ENCODE data around the gene ASMTL.
"Not testable (repeated sequence)": the region's sequence is repeated elsewhere in the genome, so short reads cannot be mapped to it uniquely, and the experiment has no call there.

Gene ASMTL

GRCh38 chrX:1481636-1482529, 29.2 kb upstream of the ASMTL start:
- peak; percentile 94 for DNase-seq

GRCh38 chrX:1480082-1480785, 27.5 kb upstream of the ASMTL start:
- peak; percentile 34 for DNase-seq

- no peak for DNase-seq
Observed at GRCh38 chrX:1477801-1478458, 25.2 kb upstream of the ASMTL start.

GRCh38 chrX:1477229-1477628, 24.5 kb upstream of the ASMTL start:
- DNase-seq = no peak

- no peak for DNase-seq
Observed at GRCh38 chrX:1476682-1477081, 24.0 kb upstream of the ASMTL start.

- DNase-seq = no peak
Observed at GRCh38 chrX:1475881-1476280, 23.2 kb upstream of the ASMTL start.

- DNase-seq = no peak
Observed at GRCh38 chrX:1475481-1475880, 22.8 kb upstream of the ASMTL start.

GRCh38 chrX:1474593-1474992, 21.9 kb upstream of the ASMTL start:
- DNase-seq = not testable (repeated sequence)

GRCh38 chrX:1472975-1473374, 20.3 kb upstream of the ASMTL start:
- DNase-seq = no peak

- DNase-seq = peak; percentile 21
Observed at GRCh38 chrX:1468250-1468772, 15.6 kb upstream of the ASMTL start.

GRCh38 chrX:1466971-1467561, 14.4 kb upstream of the ASMTL start:
- peak; percentile 63 for DNase-seq

- no peak for DNase-seq
Observed at GRCh38 chrX:1466232-1466661, 13.5 kb upstream of the ASMTL start.

- no peak for DNase-seq
Observed at GRCh38 chrX:1465286-1466231, 12.8 kb upstream of the ASMTL start.

GRCh38 chrX:1464971-1465285, 12.2 kb upstream of the ASMTL start:
- no peak for DNase-seq

- DNase-seq = no peak
Observed at GRCh38 chrX:1464041-1464970, 11.6 kb upstream of the ASMTL start.

- no peak for DNase-seq
Observed at GRCh38 chrX:1463581-1463980, 10.9 kb upstream of the ASMTL start.

GRCh38 chrX:1462596-1463251, 10.0 kb upstream of the ASMTL start:
- DNase-seq = no peak

- no peak for DNase-seq
Observed at GRCh38 chrX:1462110-1462509, 9.4 kb upstream of the ASMTL start.

GRCh38 chrX:1455948-1456280, 3.2 kb upstream of the ASMTL start:
- DNase-seq = no peak
